ENCODE data around the gene RGS5.

The RGS5 gene

DNA sequence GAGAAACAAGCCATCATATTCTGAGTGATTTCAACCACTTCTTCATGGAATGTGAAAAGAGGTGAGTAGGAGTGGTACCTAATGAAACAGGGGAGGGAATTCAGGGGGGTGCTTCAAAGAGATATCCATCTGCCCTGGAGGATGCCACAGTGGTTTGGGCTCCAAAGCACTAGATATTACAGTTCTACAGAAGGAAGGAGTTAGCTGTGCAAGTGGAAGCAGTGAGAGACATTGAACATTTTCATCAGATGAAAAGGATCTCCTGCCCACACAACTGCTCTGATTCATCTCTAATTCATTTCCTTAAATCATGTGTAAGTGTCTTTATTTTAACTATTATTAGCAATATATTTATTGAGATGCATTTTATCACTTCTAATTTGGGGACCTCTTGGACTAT lies 2.8 kb upstream of the RGS5 start:
- Histone ChIP-seq H3K4me1 (peaks cover 0 to 63% (median 2%) of the 10 kb centered on the region in 4 donors), H3K27me3 (no peaks in the 10 kb centered on the region), H3K9me3 (no peaks in the 10 kb centered on the region), H3K36me3 (no peaks in the 10 kb centered on the region), H3K27ac (peak overlapping the region; percentile 74 to 86), H3K4me3 (no peak overlapping the region)
- TF ChIP-seq, protein P1, sequence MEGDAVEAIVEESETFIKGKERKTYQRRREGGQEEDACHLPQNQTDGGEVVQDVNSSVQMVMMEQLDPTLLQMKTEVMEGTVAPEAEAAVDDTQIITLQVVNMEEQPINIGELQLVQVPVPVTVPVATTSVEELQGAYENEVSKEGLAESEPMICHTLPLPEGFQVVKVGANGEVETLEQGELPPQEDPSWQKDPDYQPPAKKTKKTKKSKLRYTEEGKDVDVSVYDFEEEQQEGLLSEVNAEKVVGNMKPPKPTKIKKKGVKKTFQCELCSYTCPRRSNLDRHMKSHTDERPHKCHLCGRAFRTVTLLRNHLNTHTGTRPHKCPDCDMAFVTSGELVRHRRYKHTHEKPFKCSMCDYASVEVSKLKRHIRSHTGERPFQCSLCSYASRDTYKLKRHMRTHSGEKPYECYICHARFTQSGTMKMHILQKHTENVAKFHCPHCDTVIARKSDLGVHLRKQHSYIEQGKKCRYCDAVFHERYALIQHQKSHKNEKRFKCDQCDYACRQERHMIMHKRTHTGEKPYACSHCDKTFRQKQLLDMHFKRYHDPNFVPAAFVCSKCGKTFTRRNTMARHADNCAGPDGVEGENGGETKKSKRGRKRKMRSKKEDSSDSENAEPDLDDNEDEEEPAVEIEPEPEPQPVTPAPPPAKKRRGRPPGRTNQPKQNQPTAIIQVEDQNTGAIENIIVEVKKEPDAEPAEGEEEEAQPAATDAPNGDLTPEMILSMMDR (IDR thresholded peaks at IDR 0.05): no peak
- intact Hi-C loops (cut with DNase I; ENCODE audit: low total_unique reads): no loop called here
- no peak for DNase-seq

DNA sequence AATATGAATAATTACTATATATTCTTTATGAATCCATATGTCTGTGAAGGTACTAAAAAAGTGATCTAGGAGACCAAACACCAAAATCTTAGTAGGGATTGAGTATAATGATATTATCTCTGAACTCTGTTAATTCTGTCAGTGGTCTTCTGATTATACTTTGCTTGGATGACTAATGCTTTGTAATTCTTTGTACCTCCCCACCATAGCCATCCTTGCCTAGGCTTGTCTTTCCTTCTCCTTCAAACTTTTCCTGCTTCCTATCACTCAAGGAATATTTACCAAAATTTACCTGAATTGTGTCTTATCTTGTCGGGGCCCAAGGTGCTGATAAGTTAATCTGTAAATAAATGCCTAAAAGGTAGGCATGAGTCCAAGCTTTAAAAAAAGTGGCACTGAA lies 845 bp upstream of the RGS5 start:
- H3K27me3 ChIP-seq: no peaks in the 10 kb centered on the region
- peaks cover 0 to 53% (median 2%) of the 10 kb centered on the region in 4 donors for H3K4me1 ChIP-seq
- intact Hi-C loops (cut with DNase I; ENCODE audit: low total_unique reads): no loop called here
- H3K9me3 ChIP-seq: no peaks in the 10 kb centered on the region
- peak overlapping the region; percentile 54 to 55 for H3K4me3 ChIP-seq
- TF ChIP-seq, protein P1 (IDR thresholded peaks at IDR 0.05): no peak
- no peak for DNase-seq
- peak overlapping the region; percentile 74 to 86 for H3K27ac ChIP-seq
- H3K36me3 ChIP-seq: no peaks in the 10 kb centered on the region

DNA sequence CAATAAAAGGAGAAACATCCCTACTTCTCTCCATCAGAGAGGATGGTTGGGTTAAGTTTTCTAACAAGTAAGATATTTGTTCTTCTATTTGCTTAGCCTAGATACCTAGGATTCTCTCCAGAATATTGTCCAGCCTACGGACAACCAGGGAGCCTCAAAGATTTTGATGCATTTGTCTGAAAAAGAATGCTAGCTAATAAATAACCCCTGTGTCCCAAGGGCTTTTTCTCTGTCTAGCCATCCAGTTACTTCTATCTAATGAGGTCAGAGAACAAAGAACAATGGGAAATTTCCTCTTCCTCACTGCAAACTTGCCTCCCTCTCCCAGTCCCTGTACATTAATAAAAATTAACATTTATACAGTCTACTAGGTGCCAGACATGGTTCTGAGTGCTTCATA lies 810 bp downstream of the RGS5 start:
- H3K9me3 ChIP-seq: no peaks in the 10 kb centered on the region
- H3K27ac ChIP-seq: peak overlapping the region; percentile 74 to 86
- no peaks in the 10 kb centered on the region for H3K36me3 ChIP-seq
- no peak for DNase-seq
- H3K27me3 ChIP-seq: no peaks in the 10 kb centered on the region
- TF ChIP-seq, protein P1 (IDR thresholded peaks at IDR 0.05): no peak
- peak overlapping the region; percentile 54 to 55 for H3K4me3 ChIP-seq
- peaks cover 0 to 60% (median 7%) of the 10 kb centered on the region in 4 donors for H3K4me1 ChIP-seq
- intact Hi-C loops (cut with DNase I; ENCODE audit: low total_unique reads): no loop called here

DNA sequence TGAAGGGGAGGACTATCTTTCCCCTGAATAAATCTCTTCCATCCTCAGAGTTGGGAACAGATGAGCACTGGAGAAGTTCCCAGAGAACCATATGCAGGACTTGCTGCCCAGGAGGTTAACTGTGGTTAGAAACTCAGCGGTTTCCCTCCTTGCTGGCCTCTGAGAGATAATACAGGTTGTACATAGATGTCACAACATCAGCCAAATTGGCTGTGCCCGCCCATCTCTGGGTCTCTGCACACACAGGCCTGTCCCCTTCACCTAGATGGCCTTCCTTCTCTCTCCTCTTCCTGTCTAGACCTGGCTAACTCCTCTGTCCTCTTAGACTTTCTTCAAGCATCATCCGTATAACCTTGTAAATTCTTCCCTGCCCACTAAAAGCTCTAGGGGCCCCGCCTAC lies 5.7 kb downstream of the RGS5 start:
- TF ChIP-seq, protein P1 (IDR thresholded peaks at IDR 0.05): no peak
- no peak for DNase-seq
- H3K9me3 ChIP-seq: no peaks in the 10 kb centered on the region
- H3K27ac ChIP-seq: peak overlapping the region; percentile 74 to 86
- peak overlapping the region; percentile 54 to 55 for H3K4me3 ChIP-seq
- no peaks in the 10 kb centered on the region for H3K36me3 ChIP-seq
- no peaks in the 10 kb centered on the region for H3K27me3 ChIP-seq
- peaks cover 0 to 69% (median 16%) of the 10 kb centered on the region in 4 donors for H3K4me1 ChIP-seq
- intact Hi-C loops (cut with DNase I; ENCODE audit: low total_unique reads): loop anchor here (10.0 kb wide), 1 partner anchor 58 kb away; no protein-coding TSS in a partner anchor

DNA sequence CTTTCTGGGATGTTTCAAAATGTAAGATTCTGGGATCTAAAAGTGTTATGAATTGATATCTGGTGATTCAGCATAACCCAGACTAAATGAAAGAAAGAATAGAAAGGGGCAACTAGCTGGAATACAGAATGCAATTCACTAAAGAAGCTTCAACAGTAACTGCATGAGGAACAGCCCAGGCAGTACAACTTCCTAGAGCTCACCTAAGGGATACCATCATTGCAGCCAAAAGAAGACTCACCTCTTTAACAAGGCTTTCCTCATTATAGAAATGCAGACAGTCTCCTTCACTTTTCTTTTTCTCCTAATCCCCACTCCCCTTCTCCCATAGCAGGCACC lies 6.3 kb downstream of the RGS5 start:
- Histone ChIP-seq H3K4me1 (peaks cover 0 to 75% (median 16%) of the 10 kb centered on the region in 4 donors), H3K27me3 (no peaks in the 10 kb centered on the region), H3K36me3 (no peaks in the 10 kb centered on the region), H3K9me3 (no peaks in the 10 kb centered on the region), H3K4me3 (peak overlapping the region; percentile 54 to 55), H3K27ac (peak overlapping the region; percentile 74 to 86)
- intact Hi-C loops (cut with DNase I; ENCODE audit: low total_unique reads): loop anchor here (10.0 kb wide), 1 partner anchor 58 kb away; no protein-coding TSS in a partner anchor
- TF ChIP-seq, protein P1 (IDR thresholded peaks at IDR 0.05): no peak
- no peak for DNase-seq
